HG02970 (cell line): ENCODE data around the gene SPEM2.
A peak's percentile ranks its signal among the peaks of the same experiment; 100 is the strongest.

ENCODE experiments used
- ATAC-seq: cut with Tn5 transposase; IDR thresholded peaks from one replicate; pipeline ENCODE4 v1.9.1; 2021; ENCODE audit warnings: mild to moderate bottlenecking, moderate library complexity, moderate number of reproducible peaks; ENCODE audit not compliant: unreplicated experiment, low FRiP score

SPEM2 gene

DNA sequence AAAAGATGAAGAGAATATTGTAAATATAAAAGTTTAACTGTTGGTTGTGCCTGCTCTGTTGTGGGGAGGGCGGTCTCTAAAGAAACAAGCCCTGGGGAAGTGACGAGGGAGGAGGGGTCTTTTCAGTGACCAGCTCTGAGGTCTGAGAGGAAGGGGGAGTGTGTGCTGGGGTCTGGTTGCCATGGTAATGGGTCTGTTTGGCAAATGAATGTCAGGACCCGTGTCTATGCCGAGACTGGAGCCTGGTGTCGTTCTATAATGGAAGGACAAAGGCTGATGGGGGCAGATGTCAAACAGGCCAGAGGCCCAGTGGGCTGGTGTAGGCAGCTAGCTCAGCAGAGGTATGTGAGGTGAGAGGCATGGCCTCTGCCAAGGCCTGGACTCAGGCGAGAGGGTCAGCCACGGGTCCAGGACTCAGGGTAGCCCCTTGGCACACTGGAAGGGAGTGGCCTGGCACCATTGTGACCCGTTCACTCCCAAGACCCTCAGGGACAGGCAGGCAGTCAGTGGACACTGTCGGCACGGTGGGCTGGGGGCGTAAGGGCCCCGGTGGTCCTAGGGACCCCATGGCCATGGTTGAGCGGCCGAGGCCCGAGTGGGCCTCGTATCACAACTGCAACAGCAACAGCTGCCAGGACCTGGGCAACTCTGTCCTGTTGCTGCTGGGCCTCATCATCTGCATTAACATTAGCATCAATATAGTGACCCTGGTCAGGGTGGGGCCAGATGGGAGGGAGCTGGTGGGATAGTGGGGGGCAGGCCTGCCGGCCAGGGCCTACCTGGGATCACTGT, 5.4 kb upstream of the SPEM2 start, which contains the start of gene SPEM1:
TSS of gene SPEM1 (plus strand) at position 506 of the 792 bp plus-strand sequence. CDS start at position 567, 61 bp downstream.
- ATAC-seq = no peak

DNA sequence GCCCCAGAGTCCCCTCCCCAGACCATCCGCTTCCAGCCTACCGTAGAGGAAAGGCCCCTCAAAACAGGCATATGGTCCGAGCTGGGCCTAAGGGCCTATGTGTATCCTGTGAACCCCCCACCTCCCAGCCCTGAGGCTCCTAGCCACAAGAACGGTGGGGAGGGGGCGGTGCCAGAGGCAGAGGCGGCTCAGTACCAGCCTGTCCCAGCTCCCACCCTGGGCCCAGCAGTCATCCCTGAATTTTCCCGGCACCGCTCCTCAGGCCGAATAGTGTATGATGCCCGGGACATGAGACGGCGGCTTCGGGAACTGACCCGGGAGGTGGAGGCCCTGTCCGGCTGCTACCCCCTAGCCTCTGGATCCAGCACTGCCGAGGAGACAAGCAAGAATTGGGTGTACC, 4.2 kb upstream of the SPEM2 start:
- ATAC-seq = no peak

GRCh38 chr17:7423679-7424078, 1.7 kb upstream of the SPEM2 start:
- ATAC-seq = no peak

DNA sequence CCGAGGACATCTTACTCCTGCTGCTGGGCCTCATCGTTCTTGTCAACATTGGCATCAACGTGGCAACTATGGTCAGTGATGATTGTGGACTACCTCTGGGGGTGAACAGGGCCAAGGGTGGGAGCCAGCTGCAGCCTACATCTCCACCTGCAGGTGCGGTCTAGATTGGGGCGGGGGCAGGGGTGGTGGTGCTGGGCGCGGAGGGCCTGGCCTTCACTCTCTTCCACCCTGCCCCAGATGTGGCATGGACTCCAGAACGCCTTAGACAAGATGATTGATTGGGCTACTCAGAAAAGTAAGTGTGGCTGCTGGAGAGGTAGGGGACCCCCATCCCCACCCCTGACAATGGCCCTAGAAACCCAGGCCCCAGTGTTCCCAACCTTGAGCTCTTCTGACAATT, 340 bp downstream of the SPEM2 start:
- ATAC-seq = no peak

GRCh38 chr17:7426203-7426863, 917 bp downstream of the SPEM2 start:
- ATAC-seq = no peak

GRCh38 chr17:7426896-7427489, 1.6 kb downstream of the SPEM2 start:
- no peak for ATAC-seq

DNA sequence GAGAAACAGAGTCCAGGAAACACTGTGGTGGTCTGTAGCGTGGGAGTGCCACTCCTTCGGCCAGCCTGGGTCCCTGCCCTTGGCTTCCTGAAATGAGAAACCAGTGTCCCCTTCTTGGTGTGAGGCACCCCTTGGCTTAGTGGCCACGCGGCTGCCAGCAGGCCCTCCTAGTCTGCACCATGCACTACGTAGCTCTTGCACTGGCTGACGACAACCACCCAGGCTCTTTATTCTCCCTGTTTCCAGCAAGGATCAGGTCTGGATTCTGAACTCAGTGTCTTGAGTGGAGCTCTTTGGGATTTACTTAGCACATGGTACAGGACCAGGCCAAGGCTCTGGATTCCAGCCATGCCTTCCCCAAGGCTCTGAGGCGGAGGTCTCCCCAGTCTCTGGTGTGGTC, 2.1 kb downstream of the SPEM2 start:
- ATAC-seq = no peak

DNA sequence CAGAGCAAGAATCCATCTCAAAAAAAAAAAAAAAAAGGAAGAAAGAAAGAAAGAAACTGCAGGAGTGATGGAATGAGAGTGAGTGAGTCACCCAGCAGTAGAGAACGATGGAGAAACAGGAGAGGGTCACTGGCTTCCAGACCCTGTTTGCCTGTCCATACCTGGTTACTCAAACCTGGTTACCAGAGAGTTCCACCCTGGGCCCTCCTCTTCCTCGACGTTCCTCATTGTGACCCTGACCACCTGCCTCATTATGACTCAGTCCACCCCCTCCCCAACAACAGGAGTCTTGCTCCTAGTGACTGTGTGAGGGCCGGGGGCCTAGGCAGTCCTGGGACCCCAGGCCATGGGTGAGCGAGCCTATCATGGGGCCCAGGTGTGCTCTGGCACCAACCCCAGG, 3.1 kb downstream of the SPEM2 start, which contains the start of gene SPEM3:
TSS of gene SPEM3 (plus strand) at position 301 of the 400 bp plus-strand sequence. CDS start at position 347, 46 bp downstream.
- no peak for ATAC-seq

GRCh38 chr17:7429722-7430121, 4.3 kb downstream of the SPEM2 start:
- no peak for ATAC-seq

- ATAC-seq = no peak
Measured at GRCh38 chr17:7431231-7431630, 5.8 kb downstream of the SPEM2 start.

DNA sequence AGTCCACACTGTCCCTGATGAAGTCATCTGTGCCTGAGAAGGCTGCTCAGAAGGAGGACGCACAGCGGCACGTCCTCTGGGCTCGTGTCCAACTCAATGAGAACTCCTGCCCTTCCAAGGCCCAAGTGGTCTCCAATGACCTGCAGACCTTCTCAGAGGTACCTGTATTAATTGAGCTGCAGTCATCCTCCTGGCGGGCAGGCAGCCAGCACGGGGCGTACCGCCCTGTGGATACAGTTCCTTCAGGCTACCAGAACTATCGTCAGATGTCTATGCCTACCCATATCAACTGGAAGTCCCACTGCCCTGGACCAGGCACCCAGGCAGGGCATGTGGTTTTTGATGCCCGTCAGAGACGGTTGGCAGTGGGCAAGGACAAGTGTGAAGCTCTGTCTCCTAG, 6.9 kb downstream of the SPEM2 start:
- ATAC-seq = no peak

- ATAC-seq = peak; percentile 19
Measured at GRCh38 chr17:7435676-7436555, 10.5 kb downstream of the SPEM2 start.

DNA sequence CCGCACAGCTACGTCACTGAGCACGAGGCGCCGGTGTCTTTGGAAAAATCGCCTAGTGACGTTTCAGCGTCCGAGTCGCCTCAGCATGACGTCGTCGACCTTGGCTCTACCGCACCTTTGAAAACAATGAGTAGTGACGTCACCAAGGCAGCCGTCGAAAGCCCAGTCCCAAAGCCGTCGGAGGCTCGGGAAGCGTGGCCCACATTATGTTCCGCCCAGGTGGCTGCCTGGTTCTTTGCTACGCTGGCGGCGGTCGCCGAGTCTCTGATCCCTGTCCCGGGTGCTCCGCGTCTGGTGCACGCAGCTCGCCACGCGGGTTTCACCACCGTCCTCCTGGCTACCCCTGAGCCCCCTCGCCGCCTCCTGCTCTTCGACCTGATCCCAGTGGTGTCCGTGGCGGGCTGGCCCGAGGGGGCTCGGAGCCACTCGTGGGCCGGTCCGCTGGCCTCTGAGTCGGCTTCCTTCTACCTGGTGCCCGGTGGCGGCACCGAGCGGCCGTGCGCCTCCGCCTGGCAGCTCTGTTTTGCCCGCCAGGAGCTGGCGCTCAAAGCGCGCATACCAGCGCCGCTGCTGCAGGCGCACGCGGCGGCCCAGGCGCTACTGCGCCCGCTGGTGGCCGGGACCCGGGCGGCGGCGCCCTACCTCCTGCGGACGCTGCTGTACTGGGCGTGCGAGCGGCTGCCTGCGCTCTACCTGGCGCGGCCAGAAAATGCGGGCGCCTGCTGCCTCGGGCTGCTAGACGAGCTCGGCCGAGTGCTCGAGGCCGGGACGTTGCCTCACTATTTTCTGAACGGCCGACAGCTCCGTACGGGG, 11.3 kb downstream of the SPEM2 start:
- no peak for ATAC-seq

DNA sequence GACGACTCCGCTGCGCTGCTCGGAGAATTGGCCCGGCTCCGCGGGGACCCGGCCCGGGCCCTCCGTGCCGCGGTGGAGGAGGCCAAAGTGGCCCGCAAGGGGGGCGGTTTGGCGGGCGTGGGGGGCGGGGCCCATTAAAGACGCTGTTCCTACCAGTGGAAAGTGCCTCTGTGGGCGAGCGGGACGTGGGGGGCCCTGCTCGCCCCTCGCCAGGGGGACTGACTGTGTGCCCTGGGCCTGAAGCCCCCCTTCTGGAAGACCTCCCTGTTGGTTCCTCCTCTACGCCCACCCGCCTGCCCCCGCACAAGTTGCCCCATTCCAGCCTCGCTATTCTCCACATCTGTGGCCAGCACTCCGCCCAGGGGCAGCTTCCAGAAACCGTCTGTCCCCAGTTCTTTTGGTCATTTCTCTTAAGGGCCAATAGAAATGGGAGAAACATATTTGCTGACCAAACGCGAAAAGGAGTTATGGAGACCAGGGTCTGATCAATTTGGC, 12.0 kb downstream of the SPEM2 start:
- ATAC-seq = no peak

DNA sequence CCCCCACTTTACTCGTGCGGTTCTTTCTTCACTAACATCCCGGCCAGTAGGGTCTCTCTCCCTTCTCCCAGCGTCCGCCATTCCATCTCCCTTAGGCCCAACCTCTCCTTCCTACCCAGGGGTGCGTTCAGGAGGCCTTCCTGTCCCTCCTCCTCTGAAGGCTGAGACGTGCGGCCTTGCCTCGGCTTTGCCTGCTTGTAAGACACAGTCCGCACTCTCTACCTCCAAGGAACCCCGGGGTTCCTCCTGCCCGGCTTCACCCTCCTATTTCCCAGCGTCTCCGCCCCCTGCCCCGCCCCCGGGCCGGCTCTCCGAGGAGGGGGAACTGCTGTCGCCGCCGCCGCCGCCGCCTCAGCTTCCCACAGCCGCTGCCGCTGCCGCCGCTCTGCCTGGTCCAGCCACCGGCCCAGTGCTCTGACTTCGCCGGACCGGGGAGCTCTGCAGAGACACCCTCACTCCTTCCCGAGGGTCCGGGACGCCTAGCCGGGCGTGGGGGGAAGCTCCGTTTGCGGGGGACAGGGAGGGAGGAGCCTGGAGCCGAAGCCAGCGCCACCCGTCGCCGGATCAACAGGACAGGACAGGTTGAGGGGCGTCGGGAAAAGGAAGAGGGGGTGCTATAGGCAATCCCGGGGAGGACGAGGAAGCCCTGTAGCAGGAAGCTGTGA, 12.7 kb downstream of the SPEM2 start:
- ATAC-seq = no peak

DNA sequence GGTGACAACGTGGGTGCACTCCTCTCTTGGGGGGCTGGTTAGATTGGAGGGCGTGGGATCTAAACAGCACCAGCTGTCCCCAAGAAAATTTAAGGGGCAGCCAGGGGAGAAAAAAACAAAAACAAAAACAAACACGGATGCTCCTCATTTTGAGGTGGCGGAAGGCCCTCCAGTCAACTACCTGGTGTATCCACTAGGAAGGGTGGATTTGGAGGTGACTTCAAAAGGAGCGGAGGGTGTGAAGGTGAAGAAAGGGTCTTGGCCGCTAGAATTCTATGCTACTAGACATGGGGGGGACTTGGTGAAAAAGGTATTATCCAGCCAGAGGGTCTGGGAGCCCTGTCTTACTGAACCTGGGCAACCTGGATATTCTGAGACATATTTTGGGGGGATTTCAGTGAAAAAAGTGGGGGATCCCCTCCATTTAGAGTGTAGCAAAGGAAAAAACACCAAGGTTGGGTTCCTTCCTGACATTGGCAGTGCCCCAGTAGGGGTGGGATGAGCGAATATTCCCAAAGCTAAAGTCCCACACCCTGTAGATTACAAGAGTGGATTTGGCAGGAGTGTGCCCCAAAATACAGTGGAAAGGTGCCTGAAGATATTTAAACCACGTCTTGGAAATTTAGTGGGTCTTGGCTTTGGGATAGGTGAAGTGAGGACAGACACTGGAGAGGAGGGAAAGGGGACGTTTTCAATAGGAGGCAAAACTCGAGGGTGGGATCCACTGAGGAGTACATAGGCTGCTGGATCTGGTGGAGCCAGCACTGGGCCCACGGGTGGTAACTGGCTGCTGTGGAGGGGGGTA, 13.4 kb downstream of the SPEM2 start:
- no peak for ATAC-seq

GRCh38 chr17:7439462-7440112, 14.2 kb downstream of the SPEM2 start, which contains the start of gene FGF11:
Gene FGF11, plus strand, starts transcription at chr17:7439512. Its CDS starts 109 bp downstream, at chr17:7439621.
- ATAC-seq = no peak
